NOMO-1 treated with DMSO at 0.1 percent for 48 hours (cell line): ENCODE results near the gene ZNRF1.

ENCODE experiments used
- DNase-seq: peaks from one replicate; lab custom pipeline; 2025; ENCODE audit not compliant: unreplicated experiment; lab: John Stamatoyannopoulos, UW

The ZNRF1 gene

DNA sequence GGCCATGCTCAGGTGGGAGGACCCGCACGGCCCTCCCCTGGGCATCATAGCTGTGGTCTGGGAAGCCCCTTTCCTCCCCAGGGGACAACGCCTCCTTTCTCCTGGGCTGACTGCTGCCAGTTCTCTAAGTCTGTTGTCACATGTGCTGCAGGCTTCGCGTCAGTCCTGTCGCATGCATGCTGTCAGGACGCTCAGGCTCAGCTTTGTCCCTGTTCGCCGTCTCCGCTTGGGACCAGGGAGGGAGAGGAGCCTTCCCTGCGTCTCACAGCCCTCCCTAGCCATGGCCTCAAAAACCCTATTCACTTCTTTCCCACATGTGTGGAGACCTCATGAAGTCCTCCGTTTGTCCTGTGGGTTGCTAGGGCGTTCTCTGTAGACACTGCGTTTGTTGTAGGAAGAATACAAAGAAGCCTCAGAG, 96.4 kb downstream of the ZNRF1 start:
- DNase-seq: no peak

- no peak for DNase-seq
These were observed 97.8 kb downstream of the ZNRF1 start for GRCh38 chr16:75096656-75097055.

- no peak for DNase-seq
These were observed 98.5 kb downstream of the ZNRF1 start for GRCh38 chr16:75097191-75097761.

GRCh38 chr16:75097941-75098901, 99.4 kb downstream of the ZNRF1 start:
- DNase-seq: no peak

DNA sequence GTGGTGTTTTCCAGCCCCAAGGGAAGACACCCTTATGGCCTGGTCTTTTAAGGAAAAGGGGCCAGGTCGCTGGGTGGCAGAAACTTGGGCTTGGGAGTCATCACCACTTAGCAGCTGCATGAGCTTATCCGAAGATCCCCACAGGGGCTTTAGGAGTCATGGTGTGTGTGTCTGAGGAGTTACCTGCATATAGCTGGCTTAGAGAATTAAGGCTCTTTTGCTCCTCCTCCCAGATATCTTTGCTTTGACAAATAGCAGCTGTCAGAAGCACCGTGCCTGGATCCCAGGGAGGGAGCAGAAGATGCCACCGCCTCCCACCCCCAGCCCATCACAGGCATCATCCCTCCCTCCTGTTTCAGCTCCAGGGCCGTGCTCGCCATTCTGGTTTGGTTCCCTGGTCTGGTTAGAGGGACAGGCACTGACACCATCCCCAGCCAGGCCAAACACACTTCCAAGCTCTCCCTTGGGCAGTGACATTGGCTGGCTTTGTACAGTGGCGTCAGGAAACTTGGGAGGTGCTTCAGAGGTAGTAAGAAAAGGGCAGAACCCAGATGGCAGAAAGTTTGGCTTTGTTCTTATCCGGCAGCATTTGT, 100.3 kb downstream of the ZNRF1 start:
- no peak for DNase-seq

DNA sequence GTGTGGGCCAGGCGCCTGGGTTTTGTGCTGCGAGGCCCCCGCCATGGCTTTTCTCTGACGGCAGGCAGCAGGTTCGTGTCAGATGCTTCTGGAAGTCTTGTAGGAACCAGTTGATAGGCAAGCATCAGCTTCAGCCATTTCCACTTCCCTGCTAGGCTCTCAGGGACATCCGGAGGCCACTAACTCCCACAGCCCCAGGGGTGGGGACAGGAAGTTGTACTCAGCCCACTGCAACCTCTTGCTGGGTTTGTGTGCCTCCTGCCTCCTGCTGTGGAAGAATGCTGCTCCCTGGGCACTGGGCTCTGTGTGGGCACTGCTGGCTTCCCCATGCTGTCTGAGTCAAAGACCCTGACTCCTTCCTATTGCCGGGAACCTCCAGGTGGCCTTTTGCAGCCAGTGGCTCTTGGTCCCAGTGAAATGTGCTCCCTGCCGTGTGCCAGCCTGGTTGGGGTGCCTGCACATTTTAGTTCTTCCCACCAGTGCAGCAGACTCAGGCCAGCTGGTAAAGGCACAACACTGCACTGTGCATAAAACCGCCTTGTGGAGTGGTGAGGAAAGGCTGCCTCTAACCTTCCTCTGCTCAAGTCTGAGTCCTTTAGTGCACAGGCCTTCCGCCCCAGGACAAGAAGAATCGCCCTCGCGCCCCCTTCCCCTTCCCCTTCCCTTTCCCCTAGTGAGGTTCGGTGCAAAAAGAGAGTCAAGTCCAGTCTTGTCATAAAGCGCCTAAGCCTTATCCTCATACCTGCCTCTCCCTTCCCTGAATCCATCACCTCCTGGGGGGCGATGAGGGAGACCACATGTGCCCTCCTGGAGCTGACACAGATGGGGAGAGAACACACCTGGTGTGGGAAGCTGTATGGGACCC, 101.1 kb downstream of the ZNRF1 start:
- peak; percentile 78 for DNase-seq

DNA sequence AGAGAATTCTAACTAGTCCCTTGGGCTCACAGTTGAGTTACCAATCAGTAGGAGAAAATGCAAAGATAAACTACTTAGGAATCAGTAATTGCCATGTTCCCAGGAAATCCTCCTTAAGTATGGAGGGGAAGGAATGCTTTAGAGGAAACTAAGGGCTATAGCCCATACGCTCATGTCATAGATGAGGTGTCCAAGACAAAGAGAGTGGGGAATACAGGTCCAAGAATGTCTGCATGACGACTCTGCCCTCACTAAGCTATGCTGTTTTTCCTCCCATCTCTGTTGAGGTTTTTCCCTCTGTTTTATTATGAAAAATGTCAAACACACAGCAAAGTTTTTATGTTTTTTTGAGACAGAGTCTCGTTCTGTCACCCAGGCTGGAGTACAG, 101.8 kb downstream of the ZNRF1 start:
- no peak for DNase-seq

DNA sequence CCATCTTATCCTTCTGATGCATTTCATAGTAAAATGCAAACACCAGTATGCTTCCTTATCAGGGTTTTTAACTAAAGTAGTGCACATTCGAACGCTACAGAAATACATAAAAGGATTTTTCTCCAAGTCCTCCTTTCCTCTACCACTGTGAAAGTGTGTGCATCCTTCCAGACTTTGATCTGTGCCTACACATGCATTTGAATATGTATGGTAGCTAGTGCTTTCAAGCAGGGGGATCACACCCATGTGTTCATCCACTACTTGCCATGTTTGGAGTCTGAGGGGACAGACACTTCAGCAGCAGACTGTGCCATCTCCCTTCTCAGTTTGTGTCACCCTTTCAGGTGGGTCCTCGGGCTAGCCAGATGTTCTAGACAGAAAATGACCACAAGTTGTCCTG, 102.8 kb downstream of the ZNRF1 start:
- DNase-seq: no peak

- no peak for DNase-seq
These were observed 103.8 kb downstream of the ZNRF1 start for GRCh38 chr16:75102595-75102994.

DNA sequence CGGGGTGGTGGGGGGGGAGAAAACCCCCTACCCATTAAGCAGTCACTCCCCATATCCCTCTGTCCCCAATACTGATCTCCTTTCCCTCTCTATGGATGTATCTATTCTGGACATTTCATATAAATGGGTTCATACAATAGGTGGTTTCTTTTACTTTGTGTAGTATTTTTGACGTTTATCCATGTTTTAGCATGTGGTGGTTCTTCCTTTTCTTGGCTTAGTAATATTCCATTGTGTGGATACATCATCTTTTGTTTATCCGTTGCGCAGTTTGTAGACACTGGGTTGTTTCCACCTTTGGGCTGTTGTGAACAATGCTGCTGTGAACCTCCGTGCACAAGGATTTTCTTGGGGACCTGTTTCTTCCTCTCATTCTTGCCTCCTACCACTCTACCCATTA, 105.2 kb downstream of the ZNRF1 start:
- no peak for DNase-seq

GRCh38 chr16:75104836-75105235, 106.0 kb downstream of the ZNRF1 start:
- no peak for DNase-seq

- DNase-seq: peak; percentile 87
These were observed 106.7 kb downstream of the ZNRF1 start for GRCh38 chr16:75105306-75106061.

GRCh38 chr16:75106351-75107274, 107.8 kb downstream of the ZNRF1 start:
- DNase-seq: no peak

DNA sequence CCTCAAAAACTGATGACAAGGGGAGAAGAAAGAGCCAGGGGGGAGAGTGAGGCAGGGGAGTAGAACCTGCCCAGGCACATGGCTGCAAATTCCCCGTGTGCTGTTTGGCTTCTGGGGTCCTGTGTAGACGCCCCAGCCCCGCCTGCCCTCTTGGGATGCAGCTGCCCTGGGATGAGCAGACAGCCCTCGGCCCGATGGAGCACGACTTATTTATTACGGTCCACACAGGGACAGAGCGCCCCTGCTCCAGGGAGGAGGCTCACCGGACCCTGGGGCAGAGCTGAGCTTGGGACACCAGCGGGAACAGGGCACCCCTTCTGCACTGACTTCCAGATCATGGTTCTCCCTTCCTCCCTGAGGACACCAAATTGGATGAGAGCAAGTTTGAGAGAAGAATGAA, 108.7 kb downstream of the ZNRF1 start:
- DNase-seq: no peak

DNA sequence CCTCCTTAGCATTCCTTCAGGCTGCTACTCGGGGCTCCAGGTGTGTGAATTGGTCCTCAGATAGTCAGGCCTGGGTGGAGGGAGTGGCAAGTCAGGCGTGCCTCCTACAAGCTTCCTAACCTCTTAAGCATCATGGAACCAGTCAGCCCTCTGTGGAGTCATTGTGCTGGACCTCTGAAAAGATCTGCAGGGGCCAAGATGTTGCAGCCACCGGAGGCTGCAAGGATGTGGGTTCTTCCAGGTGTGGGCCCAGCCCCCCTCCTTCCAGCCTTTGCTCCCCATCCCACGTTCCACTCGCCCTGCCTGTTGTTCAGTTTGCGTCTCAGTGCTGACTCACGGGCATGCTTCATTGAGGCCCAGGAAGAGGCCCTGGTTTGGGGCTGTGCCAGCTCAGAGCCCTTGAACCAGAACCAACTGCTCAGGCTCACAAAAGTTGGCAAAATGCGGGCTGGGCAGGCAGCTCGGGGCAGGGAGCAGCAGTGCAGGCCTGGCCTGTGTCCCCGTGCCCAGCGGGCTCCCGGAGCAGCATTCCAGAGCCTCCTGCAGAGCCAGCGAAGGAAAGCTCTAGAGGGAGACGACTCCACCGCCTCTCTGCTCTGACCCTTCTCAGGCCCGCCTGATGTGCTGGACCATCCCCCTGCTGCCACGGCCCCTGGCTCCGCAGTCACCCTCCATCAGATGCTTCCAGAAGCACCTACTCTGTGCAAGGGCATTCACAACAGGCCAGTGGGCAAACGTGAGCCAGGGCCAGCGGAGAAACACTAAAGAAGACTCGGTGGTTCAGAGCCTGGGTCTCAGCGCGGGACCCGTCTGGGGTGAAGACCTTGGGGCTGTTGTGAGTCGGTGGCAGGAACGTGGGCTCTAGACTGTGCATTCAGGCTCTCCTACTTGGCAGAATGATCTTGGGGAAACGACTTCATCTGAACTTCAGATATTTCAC, 110.2 kb downstream of the ZNRF1 start:
- DNase-seq: peak; percentile 39

DNA sequence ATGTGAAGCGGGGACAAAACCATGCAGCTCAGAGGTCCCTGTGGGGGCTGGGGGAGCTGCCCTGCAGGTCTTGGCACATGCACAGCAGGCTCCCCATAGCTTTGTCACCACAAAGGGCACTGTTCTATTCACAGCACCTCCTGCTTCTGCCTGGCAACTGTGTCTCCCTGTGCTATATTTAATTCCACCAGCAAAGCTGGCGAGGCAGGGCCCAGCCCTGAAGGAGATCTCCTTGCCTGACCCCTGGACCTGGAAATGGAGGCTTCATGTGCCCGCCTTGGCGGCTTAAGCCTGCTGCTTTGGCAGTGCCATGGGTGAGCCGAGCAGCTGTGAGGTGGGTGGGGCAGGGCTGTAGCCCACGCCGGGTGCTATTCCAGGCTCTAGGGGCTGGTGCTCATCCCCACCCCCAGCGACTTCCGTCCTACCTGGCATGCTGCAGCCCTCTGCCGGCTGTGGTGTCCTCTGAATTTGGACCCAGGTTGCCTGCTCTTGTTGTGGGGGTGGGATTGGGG, 111.0 kb downstream of the ZNRF1 start:
- DNase-seq: no peak

- peak; percentile 79 for DNase-seq
These were observed 112.1 kb downstream of the ZNRF1 start for GRCh38 chr16:75110637-75111513.
